ENCODE results near the gene CAPN13.

DNA sequence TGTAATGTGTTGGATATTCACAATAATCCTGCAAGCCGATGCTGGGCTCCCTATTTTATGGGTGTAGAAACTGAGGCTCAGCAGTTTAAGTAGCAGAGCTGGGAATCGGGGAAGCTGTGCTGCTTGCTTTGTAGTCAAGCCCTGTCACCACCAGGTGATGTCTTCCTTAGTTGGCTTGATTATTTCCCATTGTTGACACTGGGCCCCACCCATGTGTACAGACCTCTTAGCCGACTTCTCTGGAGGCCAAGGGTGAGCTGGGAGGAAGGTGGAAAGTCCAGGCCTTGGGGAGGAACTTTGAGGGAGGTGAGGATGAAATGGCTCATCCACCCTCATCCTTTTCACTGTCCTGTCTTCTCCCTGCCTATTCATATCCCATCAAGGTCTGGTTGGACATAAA lies 60.0 kb downstream of the CAPN13 start:
- no peak for TF ChIP-seq POLR2A (IDR thresholded peaks at IDR 0.05; ENCODE audit: extremely low read depth, insufficient read length)
- TF ChIP-seq CTCF (IDR thresholded peaks at IDR 0.05; ENCODE audit: low read depth, low read length) = no peak
- TF ChIP-seq, protein P1, sequence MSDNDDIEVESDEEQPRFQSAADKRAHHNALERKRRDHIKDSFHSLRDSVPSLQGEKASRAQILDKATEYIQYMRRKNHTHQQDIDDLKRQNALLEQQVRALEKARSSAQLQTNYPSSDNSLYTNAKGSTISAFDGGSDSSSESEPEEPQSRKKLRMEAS (IDR thresholded peaks at IDR 0.05; ENCODE audit: low read depth, low read length) = no peak
- no peak for TF ChIP-seq MYC (IDR thresholded peaks at IDR 0.05; ENCODE audit: low read depth, low read length)
